Heart left ventricle (tissue), 16 donors: Measurements from ENCODE around the gene FOXP4. TPM values are rescaled to one million over a fixed set of nuclear protein-coding genes. Genes with fewer than 3 reads are reported as not detected.
A peak's percentile ranks its signal among the peaks of the same experiment; 100 is the strongest.

Experiments used
- ATAC-seq, 4 donors: fragments of 200-7000 bp; cut with Tn5 transposase; one replicate each; pipeline ENCODE4 v1.9.1; 2020 to 2022; ENCODE audit warnings: moderate library complexity in 4 of 4, mild to moderate bottlenecking in 3 of 4, moderate number of reproducible peaks in 1 of 4
- DNase-seq, 5 donors: peaks; one replicate each; pipeline ENCODE4 v3.0.0-alpha.2; 2020
- H3K27ac ChIP-seq, 12 donors: fragments of 200-600 bp; sonication (generic) in 4 of 12; one replicate each; pipeline versions ENCODE4 v1.5.0 to v1.8.0; 2016 to 2022; ENCODE audit warnings: mild to moderate bottlenecking in 2 of 12
- H3K27me3 ChIP-seq, 9 donors: fragments of 200-600 bp; sonication (generic) in 2 of 9; one replicate each; pipeline versions ENCODE4 v1.5.1 to v1.8.0; 2016 to 2022; ENCODE audit warnings: mild to moderate bottlenecking in 3 of 9
- H3K36me3 ChIP-seq, 9 donors: fragments of 200-600 bp; sonication (generic) in 2 of 9; one replicate each; pipeline versions ENCODE4 v1.5.0 to v1.8.0; 2018 to 2022; ENCODE audit warnings: mild to moderate bottlenecking in 2 of 9
- H3K4me1 ChIP-seq, 12 donors: fragments of 200-600 bp; sonication (generic) in 4 of 12; one replicate each; pipeline versions ENCODE4 v1.5.0 to v1.8.0; 2016 to 2022; ENCODE audit warnings: mild to moderate bottlenecking in 3 of 12
- H3K4me3 ChIP-seq, 12 donors: fragments of 200-600 bp; sonication (generic) in 4 of 12; one replicate each; pipeline versions ENCODE4 v1.5.0 to v1.8.0; 2017 to 2022; ENCODE audit warnings: mild to moderate bottlenecking in 9 of 12, moderate library complexity in 4 of 12
- H3K9me3 ChIP-seq, 12 donors: fragments of 200-600 bp; sonication (generic) in 4 of 12; one replicate each; pipeline versions ENCODE4 v1.5.0 to v1.8.0; 2016 to 2022; ENCODE audit warnings: mild to moderate bottlenecking in 1 of 12
- POLR2A ChIP-seq, 2 donors: fragments of 450-650 bp; IDR thresholded peaks; one replicate each; pipeline ENCODE4 v1.6.1; 2017; ENCODE audit warnings: antibody characterized with exemption in 2 of 2, mild to moderate bottlenecking in 2 of 2, moderate library complexity in 2 of 2
- WGBS, 4 donors: extraction: QIAGEN DNeasy Blood & Tissue Kit in 2 of 4; methylation state at CpG; one replicate each; pipeline versions ENCODE4 v1.1.5 to v1.1.7; 2013 to 2018; 5-methylcytosine and 5-hydroxymethylcytosine counted together
- intact Hi-C, 10 donors: fragments of 100-400 bp; cut with DNase I; formaldehyde crosslinking; loops; one replicate each; pipeline versions ENCODE4 v1.11.1 to v1.14.2; 2022
- polyA plus RNA-seq, 2 donors: library from polyadenylated mRNA; stranded (reverse); fragments of 200-250 nt; gene quantifications; one replicate each; pipeline ENCODE4 v1.2.3, GENCODE V29; 2013
- total RNA-seq, 9 donors: library from RNA; depleted of rRNA in 2 of 9; stranded (reverse); fragments of >200 nt in 2 of 9; fragmentation: NEBNext Ultra II Directional in 3 of 9; extraction: Animal tissue kit (Norgen Biotek cat#: 25700) in 3 of 9; gene quantifications; one replicate each; pipeline versions ENCODE4 v1.1.0 to v1.2.4, GENCODE V29; 2016 to 2023
- TF ChIP-seq, protein P1 (sequence below), 12 donors: fragments of 200-600 bp; sonication (generic) in 4 of 12; IDR thresholded peaks; one replicate each; pipeline versions ENCODE4 v1.5.0 to v1.8.0; 2018 to 2022; ENCODE audit warnings: antibody characterized with exemption in 12 of 12, mild to moderate bottlenecking in 5 of 12
- donor health status: ischemic (EF 13 %, LVEDD 7.1; RV severe dilation, severe dysfunction).
- donor health status: healthy with polysubstance abuse.
- donor health status: DM: no; HTN: yes; CAD: no.
- donor health status: DM: no; HTN: no; CAD: no.
- donor health status: ischemic (EF 25% LVEDD 6.9; RV normal size, moderate dysfunction).
- donor health status: ischemic (EF 25% LVEDD 5.7; RV mildly dilated, moderate dysfunction).
- donor health status: healthy.
- donor health status: DM: yes; HTN: yes; CAD: no.
- donor health status: ischemic (EF 35%, LVEDD 5.7; RV mildly dilated, moderate dysfunction).
- donor health status: nonischemic (EF 11% LVEDD 7.7; RV severe dilation, severe dysfunction).
- donor health status: DM: yes; HTN: yes; CAD: no.
- donor health status: PGD.
- donor health status: ischemic (EF 29% LVEDD 5.4; RV normal size, mild dysfunction).
- donor health status: nonischemic (EF 23%, LVEDD 6.1; RV moderate dilation, normal function).

Gene FOXP4
- total and polyA plus RNA-seq, 11 donors = 10.9 to 22.5 (median 16.0) TPM

DNA sequence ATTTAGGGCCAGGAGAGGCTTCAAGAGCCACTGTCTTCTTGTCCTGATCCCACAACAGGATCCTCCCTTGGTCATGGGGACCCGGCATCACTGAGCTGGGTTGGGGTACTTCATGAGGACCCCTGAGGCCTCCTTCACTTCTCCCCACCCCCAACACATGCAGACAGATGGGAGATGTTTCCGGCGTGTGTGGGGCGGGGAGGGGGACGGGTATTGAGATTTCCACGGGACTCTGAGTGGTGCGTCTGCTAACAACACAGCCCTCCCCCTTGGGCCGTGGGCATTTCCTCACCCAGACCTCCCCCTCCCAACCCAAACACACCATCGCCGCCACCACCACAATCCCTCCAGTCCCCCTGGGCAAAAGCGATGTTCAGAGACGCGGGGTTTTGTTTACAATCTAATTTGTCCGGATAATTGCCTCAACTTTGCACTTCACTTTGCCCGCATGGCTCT is 906 bp upstream of the FOXP4 start:
- H3K9me3 ChIP-seq = no peaks in the 10 kb centered on the region
- peaks cover 4 to 42% (median 20%) of the 10 kb centered on the region in 12 donors for H3K4me1 ChIP-seq
- H3K4me3 ChIP-seq = peak overlapping the region; percentile 37 to 97 (median 80)
- H3K27ac ChIP-seq = no peak overlapping the region
- H3K36me3 ChIP-seq = no peaks in the 10 kb centered on the region
- 24 to 31% (median 26%) methylated on average over 15 of the region's 15 CpGs for WGBS, 4 donors
- H3K27me3 ChIP-seq = peaks cover 0 to 20% (median 0%) of the 10 kb centered on the region in 9 donors
- TF ChIP-seq, protein P1, sequence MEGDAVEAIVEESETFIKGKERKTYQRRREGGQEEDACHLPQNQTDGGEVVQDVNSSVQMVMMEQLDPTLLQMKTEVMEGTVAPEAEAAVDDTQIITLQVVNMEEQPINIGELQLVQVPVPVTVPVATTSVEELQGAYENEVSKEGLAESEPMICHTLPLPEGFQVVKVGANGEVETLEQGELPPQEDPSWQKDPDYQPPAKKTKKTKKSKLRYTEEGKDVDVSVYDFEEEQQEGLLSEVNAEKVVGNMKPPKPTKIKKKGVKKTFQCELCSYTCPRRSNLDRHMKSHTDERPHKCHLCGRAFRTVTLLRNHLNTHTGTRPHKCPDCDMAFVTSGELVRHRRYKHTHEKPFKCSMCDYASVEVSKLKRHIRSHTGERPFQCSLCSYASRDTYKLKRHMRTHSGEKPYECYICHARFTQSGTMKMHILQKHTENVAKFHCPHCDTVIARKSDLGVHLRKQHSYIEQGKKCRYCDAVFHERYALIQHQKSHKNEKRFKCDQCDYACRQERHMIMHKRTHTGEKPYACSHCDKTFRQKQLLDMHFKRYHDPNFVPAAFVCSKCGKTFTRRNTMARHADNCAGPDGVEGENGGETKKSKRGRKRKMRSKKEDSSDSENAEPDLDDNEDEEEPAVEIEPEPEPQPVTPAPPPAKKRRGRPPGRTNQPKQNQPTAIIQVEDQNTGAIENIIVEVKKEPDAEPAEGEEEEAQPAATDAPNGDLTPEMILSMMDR (IDR thresholded peaks at IDR 0.05) = no peak
- no peak for TF ChIP-seq POLR2A (IDR thresholded peaks at IDR 0.05)
- ATAC-seq (no peak), DNase-seq (no peak)
- intact Hi-C loops = loop anchor here in 4 of 10 donors (5.0 kb wide), 4 partner anchors 37 to 123 kb away; no protein-coding TSS in a partner anchor

DNA sequence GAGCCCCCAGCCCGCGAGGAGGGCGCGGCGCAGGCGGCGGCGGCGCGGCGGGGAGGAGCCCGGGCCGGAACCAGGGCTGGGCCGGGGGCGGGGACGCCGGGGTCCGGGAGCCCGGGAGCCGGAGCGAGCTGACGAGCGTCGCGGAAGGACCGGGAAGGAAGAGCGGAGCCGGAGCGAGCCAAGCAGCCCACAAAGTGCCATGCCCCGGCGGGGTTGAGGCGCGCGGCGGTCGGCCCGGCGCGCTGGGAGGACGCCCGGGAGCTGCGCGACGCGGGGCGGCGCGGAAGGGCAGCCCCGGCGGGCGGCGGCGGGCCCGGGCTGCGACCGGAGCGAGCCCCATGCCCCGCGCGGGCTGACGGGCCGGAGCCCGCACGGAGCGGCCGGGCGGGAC is 289 bp downstream of the FOXP4 start:
- TF ChIP-seq, protein P1 (IDR thresholded peaks at IDR 0.05) = no peak
- TF ChIP-seq POLR2A (IDR thresholded peaks at IDR 0.05) = no peak
- 0 to 2% (median 1%) methylated on average over 7 to 67 of the region's 67 CpGs for WGBS, 4 donors
- Histone ChIP-seq H3K4me3 (peak overlapping the region; percentile 51 to 97 (median 80)), H3K27me3 (peaks cover 0 to 20% (median 0%) of the 10 kb centered on the region in 9 donors), H3K36me3 (peaks cover 0 to 6% (median 0%) of the 10 kb centered on the region in 9 donors), H3K4me1 (peaks cover 4 to 54% (median 24%) of the 10 kb centered on the region in 12 donors), H3K27ac (peak overlapping the region; percentile 25 to 89 (median 79)), H3K9me3 (no peaks in the 10 kb centered on the region)
- ATAC-seq (peak in 2 of 4 donors; percentile 3 to 69), DNase-seq (no peak)
- intact Hi-C loops = loop anchor here in 4 of 10 donors (5.0 kb wide), 4 partner anchors 36 to 124 kb away; no protein-coding TSS in a partner anchor

DNA sequence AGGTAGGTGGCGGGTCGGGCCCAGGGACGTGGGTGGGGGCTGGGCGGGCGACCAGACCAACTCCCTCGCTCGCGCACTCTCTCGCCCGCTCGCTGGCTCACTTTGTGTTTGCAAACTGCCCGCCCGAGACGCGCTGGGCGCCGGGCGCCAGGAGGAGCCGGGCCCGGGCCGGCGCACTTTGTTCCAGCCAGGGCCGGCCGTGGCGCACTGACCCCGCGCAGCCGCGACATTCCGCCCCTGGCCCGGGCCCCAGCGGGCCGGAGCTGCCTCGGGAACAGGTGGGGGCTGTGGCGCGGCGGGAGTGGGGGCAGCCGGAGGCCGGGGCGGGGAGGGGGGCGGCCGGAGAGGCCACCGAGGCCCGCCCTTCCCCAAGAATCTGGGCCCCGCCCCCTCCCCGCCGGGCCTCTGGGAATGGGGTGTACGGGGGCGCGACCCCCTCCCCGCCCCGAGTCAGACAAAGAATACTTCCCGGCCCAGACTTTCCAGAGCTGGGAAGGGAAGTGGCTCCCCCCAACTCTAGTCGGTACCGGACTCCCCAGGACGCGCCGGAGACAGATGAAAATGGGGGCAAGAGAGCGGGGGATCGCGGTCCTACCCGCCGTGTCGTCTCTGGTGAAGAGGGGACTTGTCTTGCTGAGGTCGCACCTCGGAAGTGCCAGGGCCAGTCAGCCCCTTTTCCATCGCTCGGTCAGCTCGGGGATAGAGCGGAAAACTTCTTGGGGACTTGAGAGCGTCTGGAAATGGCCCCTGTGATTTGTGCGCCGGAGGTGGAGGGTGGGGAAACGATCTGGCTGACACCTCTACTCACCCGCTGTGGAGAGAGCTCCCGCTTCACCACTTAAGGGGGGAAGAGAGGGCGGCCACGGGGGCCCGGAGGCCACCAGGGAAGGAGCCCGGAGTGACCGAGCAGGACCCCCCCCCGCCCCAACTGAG is 951 bp downstream of the FOXP4 start:
- peak; percentile 42 to 70 (median 47) for DNase-seq
- TF ChIP-seq POLR2A (IDR thresholded peaks at IDR 0.05) = no peak
- TF ChIP-seq, protein P1 (IDR thresholded peaks at IDR 0.05) = no peak
- WGBS, 4 donors = 1% methylated on average over 20 to 82 of the region's 82 CpGs
- Histone ChIP-seq H3K9me3 (no peaks in the 10 kb centered on the region), H3K4me1 (peaks cover 4 to 58% (median 27%) of the 10 kb centered on the region in 12 donors), H3K27ac (peak overlapping the region; percentile 25 to 89 (median 79)), H3K27me3 (peaks cover 0 to 20% (median 0%) of the 10 kb centered on the region in 9 donors), H3K36me3 (peaks cover 0 to 6% (median 0%) of the 10 kb centered on the region in 9 donors), H3K4me3 (peak overlapping the region; percentile 51 to 97 (median 80))
- peak; percentile 10 to 35 (median 32) for ATAC-seq
- intact Hi-C loops = loop anchor here in 4 of 10 donors (5.0 kb wide), 4 partner anchors 35 to 125 kb away; no protein-coding TSS in a partner anchor

DNA sequence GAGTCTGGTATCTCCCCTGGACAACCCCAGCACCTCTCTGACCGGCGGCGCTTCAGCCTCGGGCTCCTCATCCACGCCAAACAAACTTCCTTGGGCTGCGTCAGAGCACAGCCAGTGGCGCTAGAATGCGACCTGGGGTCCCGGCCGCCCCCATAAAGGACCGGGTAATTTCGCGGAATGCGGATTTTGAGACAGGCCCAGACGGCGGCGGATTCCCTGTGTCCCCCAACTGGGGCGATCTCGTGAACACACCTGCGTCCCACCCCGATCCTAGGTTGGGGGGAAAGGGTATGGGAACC is 1.6 kb downstream of the FOXP4 start:
- H3K4me3 ChIP-seq = peak overlapping the region; percentile 51 to 97 (median 80)
- intact Hi-C loops = loop anchor here in 4 of 10 donors (5.0 kb wide), 4 partner anchors 35 to 125 kb away; no protein-coding TSS in a partner anchor
- peak in 1 of 5 donors; percentile 48 for DNase-seq
- H3K36me3 ChIP-seq = peaks cover 0 to 6% (median 0%) of the 10 kb centered on the region in 9 donors
- ATAC-seq = no peak
- no peaks in the 10 kb centered on the region for H3K9me3 ChIP-seq
- peaks cover 4 to 58% (median 27%) of the 10 kb centered on the region in 12 donors for H3K4me1 ChIP-seq
- TF ChIP-seq, protein P1 (IDR thresholded peaks at IDR 0.05) = no peak
- TF ChIP-seq POLR2A (IDR thresholded peaks at IDR 0.05) = no peak
- peak overlapping the region in 6 of 12 donors; percentile 68 to 89 (median 82) for H3K27ac ChIP-seq
- 3 to 15% (median 14%) methylated on average over 18 to 21 of the region's 21 CpGs; no CpG with 5 or more reads in 1 of the 4 donors for WGBS, 4 donors
- peaks cover 0 to 20% (median 0%) of the 10 kb centered on the region in 9 donors for H3K27me3 ChIP-seq
